Endodermal cell (in vitro differentiated cells): ENCODE results near the gene ATG4D. TPM values are rescaled to one million over a fixed set of nuclear protein-coding genes. Genes with fewer than 3 reads are reported as not detected.

Source experiments
- DNase-seq: peaks from one replicate; pipeline ENCODE4 v3.0.0-alpha.2; 2017
- H3K27ac ChIP-seq: 2 replicates; pipeline ENCODE4 v1.5.1; 2013; ENCODE audit warnings: mild to moderate bottlenecking, low read depth, low read length, moderate library complexity
- H3K27me3 ChIP-seq: 2 replicates; pipeline ENCODE4 v1.6.1; 2013; ENCODE audit warnings: mild to moderate bottlenecking, low read length, moderate library complexity; ENCODE audit not compliant: insufficient read depth, control insufficient read depth, poor library complexity, severe bottlenecking
- H3K36me3 ChIP-seq: 2 replicates; pipeline ENCODE4 v1.7.0; 2013; ENCODE audit warnings: mild to moderate bottlenecking, low read length, moderate library complexity; ENCODE audit not compliant: control insufficient read depth, insufficient read depth
- H3K4me1 ChIP-seq: one replicate; pipeline ENCODE4 v1.7.0; 2013; ENCODE audit warnings: low read length; ENCODE audit not compliant: control insufficient read depth, insufficient read depth
- H3K4me3 ChIP-seq: 2 replicates; pipeline ENCODE4 v1.5.1; 2013; ENCODE audit warnings: mild to moderate bottlenecking, low read length, moderate library complexity
- H3K9ac ChIP-seq: 2 replicates; pipeline ENCODE4 v1.6.1; 2013; ENCODE audit warnings: mild to moderate bottlenecking, low read length, moderate library complexity; ENCODE audit not compliant: poor library complexity, severe bottlenecking; ENCODE audit errors: extremely low read depth
- H3K9me3 ChIP-seq: 2 replicates; pipeline ENCODE4 v1.6.1; 2013; ENCODE audit warnings: mild to moderate bottlenecking, low read length, moderate library complexity; ENCODE audit not compliant: control insufficient read depth
- H3K27ac Mint-ChIP-seq: 2 replicates; pipeline ENCODE4 v1.8.0; 2020; ENCODE audit warnings: mixed read lengths
- H3K27me3 Mint-ChIP-seq: 2 replicates; pipeline ENCODE4 v1.8.0; 2021; ENCODE audit warnings: mild to moderate bottlenecking, mixed read lengths; ENCODE audit not compliant: insufficient read depth
- H3K36me3 Mint-ChIP-seq: 2 replicates; pipeline ENCODE4 v1.8.0; 2020; ENCODE audit warnings: low read depth, mixed read lengths
- H3K4me1 Mint-ChIP-seq: 2 replicates; pipeline ENCODE4 v1.8.0; 2020; ENCODE audit warnings: mixed read lengths
- H3K4me3 Mint-ChIP-seq: 2 replicates; pipeline ENCODE4 v1.8.0; 2020; ENCODE audit warnings: mild to moderate bottlenecking, moderate library complexity, mixed read lengths
- H3K9me3 Mint-ChIP-seq: 2 replicates; pipeline ENCODE4 v1.8.0; 2020; ENCODE audit warnings: mild to moderate bottlenecking, mixed read lengths
- WGBS, 2 experiments: methylation state at CpG; one replicate each; pipeline versions ENCODE4 v1.1.5 to v1.1.7; 2013; ENCODE audit warnings: missing lambda C conversion rate in 2 of 2, mixed read lengths in 1 of 2; ENCODE audit not compliant: insufficient coverage in 1 of 2, insufficient read length in 1 of 2; 5-methylcytosine and 5-hydroxymethylcytosine counted together
- total RNA-seq, 2 donors: library from RNA; stranded (reverse); fragmentation: NEBNext Ultra II Directional in 1 of 2; extraction: Animal tissue kit (Norgen Biotek cat#: 25700) in 1 of 2; gene quantifications; 2 replicates in 1 of 2; 3 replicates in 1 of 2; pipeline ENCODE4 v1.2.1, GENCODE V29; 2021
- TF ChIP-seq, protein P1 (sequence below): fragments of 200-600 bp; sonication (generic); conservative IDR thresholded peaks from 2 replicates; pipeline ENCODE4 v1.5.0; 2021; ENCODE audit warnings: antibody characterized with exemption, mild to moderate bottlenecking

Gene ATG4D
- total RNA-seq, 2 donors from 2014 or later, result 37.9 to 44.8 TPM

- H3K27ac ChIP-seq, result no peak within 1 kb of the TSS
- no peaks in the 10 kb centered on the region for H3K4me1 ChIP-seq
- peak within 1 kb of the TSS; percentile 47 for H3K4me3 Mint-ChIP-seq
- H3K9me3 Mint-ChIP-seq, result no peaks in the 10 kb centered on the region
- peak; percentile 85 for DNase-seq
- H3K27me3 ChIP-seq, result peaks cover 73% of the 10 kb centered on the region
- H3K4me3 ChIP-seq, result peak within 1 kb of the TSS; percentile 79
- TF ChIP-seq, protein P1, sequence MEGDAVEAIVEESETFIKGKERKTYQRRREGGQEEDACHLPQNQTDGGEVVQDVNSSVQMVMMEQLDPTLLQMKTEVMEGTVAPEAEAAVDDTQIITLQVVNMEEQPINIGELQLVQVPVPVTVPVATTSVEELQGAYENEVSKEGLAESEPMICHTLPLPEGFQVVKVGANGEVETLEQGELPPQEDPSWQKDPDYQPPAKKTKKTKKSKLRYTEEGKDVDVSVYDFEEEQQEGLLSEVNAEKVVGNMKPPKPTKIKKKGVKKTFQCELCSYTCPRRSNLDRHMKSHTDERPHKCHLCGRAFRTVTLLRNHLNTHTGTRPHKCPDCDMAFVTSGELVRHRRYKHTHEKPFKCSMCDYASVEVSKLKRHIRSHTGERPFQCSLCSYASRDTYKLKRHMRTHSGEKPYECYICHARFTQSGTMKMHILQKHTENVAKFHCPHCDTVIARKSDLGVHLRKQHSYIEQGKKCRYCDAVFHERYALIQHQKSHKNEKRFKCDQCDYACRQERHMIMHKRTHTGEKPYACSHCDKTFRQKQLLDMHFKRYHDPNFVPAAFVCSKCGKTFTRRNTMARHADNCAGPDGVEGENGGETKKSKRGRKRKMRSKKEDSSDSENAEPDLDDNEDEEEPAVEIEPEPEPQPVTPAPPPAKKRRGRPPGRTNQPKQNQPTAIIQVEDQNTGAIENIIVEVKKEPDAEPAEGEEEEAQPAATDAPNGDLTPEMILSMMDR, result no peak
- no peaks in the 10 kb centered on the region for H3K36me3 ChIP-seq
- H3K27ac Mint-ChIP-seq, result peak within 1 kb of the TSS; percentile 22
- H3K9ac ChIP-seq, result peak within 1 kb of the TSS; percentile 20
- WGBS, 2 experiments, result 2 to 4% methylated on average over 9 to 39 of the region's 39 CpGs
- peaks cover 75% of the 10 kb centered on the region for H3K27me3 Mint-ChIP-seq
- H3K4me1 Mint-ChIP-seq, result peaks cover 12% of the 10 kb centered on the region
- no peaks in the 10 kb centered on the region for H3K36me3 Mint-ChIP-seq
- no peaks in the 10 kb centered on the region for H3K9me3 ChIP-seq
These were observed 26.3 kb upstream of the ATG4D start, which contains the start of gene S1PR5 for GRCh38 chr19:10517361-10517759. TSS of gene S1PR5 (minus strand) at chr19:10517447. CDS start at chr19:10515011, 2,436 bp downstream.

GRCh38 chr19:10517760-10518443 is 25.8 kb upstream of the ATG4D start:
- Histone ChIP-seq H3K27ac (no peak overlapping the region), H3K9ac (peak overlapping the region; percentile 20), H3K27me3 (peaks cover 68% of the 10 kb centered on the region), H3K9me3 (no peaks in the 10 kb centered on the region), H3K4me1 (no peaks in the 10 kb centered on the region), H3K36me3 (no peaks in the 10 kb centered on the region), H3K4me3 (peak overlapping the region; percentile 79)
- WGBS, 2 experiments, result 5 to 8% methylated on average over 2 to 27 of the region's 27 CpGs
- Mint-ChIP-seq H3K4me3 (peak overlapping the region; percentile 47), H3K27me3 (peaks cover 69% of the 10 kb centered on the region), H3K4me1 (peaks cover 12% of the 10 kb centered on the region), H3K9me3 (no peaks in the 10 kb centered on the region), H3K27ac (peak overlapping the region; percentile 22), H3K36me3 (no peaks in the 10 kb centered on the region)
- DNase-seq, result peak; percentile 88
- TF ChIP-seq, protein P1, result no peak

GRCh38 chr19:10518444-10519361 is 25.0 kb upstream of the ATG4D start:
- peak overlapping the region; percentile 79 for H3K4me3 ChIP-seq
- peak; percentile 67 for DNase-seq
- no peak overlapping the region for H3K9ac ChIP-seq
- Mint-ChIP-seq H3K27ac (peak overlapping the region; percentile 22), H3K4me1 (peaks cover 12% of the 10 kb centered on the region), H3K4me3 (peak overlapping the region; percentile 47), H3K36me3 (no peaks in the 10 kb centered on the region), H3K27me3 (peaks cover 61% of the 10 kb centered on the region), H3K9me3 (no peaks in the 10 kb centered on the region)
- no peaks in the 10 kb centered on the region for H3K4me1 ChIP-seq
- 37 to 44% methylated on average over 23 to 33 of the region's 33 CpGs for WGBS, 2 experiments
- TF ChIP-seq, protein P1, result no peak
- H3K27ac ChIP-seq, result no peak overlapping the region
- no peaks in the 10 kb centered on the region for H3K36me3 ChIP-seq
- no peaks in the 10 kb centered on the region for H3K9me3 ChIP-seq
- peaks cover 60% of the 10 kb centered on the region for H3K27me3 ChIP-seq
